CD14-positive monocyte (primary cell): Measurements from ENCODE around the gene SLC45A3. TPM values are rescaled to one million over a fixed set of nuclear protein-coding genes. Genes with fewer than 3 reads are reported as not detected.

Experiments used
- DNase-seq, 3 donors: peaks; one replicate each; pipeline ENCODE4 v3.0.0-alpha.2; 2011 to 2022
- H2AFZ ChIP-seq: 2 replicates; pipeline ENCODE4 v1.6.0; 2012; ENCODE audit warnings: mild to moderate bottlenecking, low read depth, low read length, inconsistent platforms; ENCODE audit not compliant: insufficient read depth, poor library complexity, severe bottlenecking
- H3K27ac ChIP-seq, 2 donors: 1 replicate in 1 of 2; 2 replicates in 1 of 2; pipeline ENCODE4 v1.5.1; 2012 to 2013; ENCODE audit warnings: low read length in 2 of 2, control low read depth in 1 of 2, inconsistent platforms in 1 of 2, low read depth in 1 of 2, mild to moderate bottlenecking in 1 of 2
- H3K27me3 ChIP-seq, 2 donors: one replicate each; pipeline versions ENCODE4 v1.6.0 to v1.6.1; 2011 to 2013; ENCODE audit warnings: low read length in 2 of 2; ENCODE audit not compliant: control insufficient read depth in 2 of 2, insufficient read depth in 2 of 2
- H3K36me3 ChIP-seq, 2 donors: replicated peaks in 1 of 2; 1 replicate in 1 of 2; 2 replicates in 1 of 2; pipeline versions ENCODE4 v1.5.1 to v1.6.1; 2012 to 2013; ENCODE audit warnings: low read length in 2 of 2, control low read depth in 1 of 2, inconsistent platforms in 1 of 2, mild to moderate bottlenecking in 1 of 2; ENCODE audit not compliant: insufficient read depth in 2 of 2, control insufficient read depth in 1 of 2
- H3K4me1 ChIP-seq, 2 donors: 1 replicate in 1 of 2; 2 replicates in 1 of 2; pipeline versions ENCODE4 v1.5.1 to v1.6.1; 2012 to 2013; ENCODE audit warnings: low read length in 2 of 2, control low read depth in 1 of 2, inconsistent platforms in 1 of 2, mild to moderate bottlenecking in 1 of 2, moderate library complexity in 1 of 2; ENCODE audit not compliant: insufficient read depth in 2 of 2, control insufficient read depth in 1 of 2
- H3K4me2 ChIP-seq: replicated peaks from 2 replicates; pipeline ENCODE3; 2012; ENCODE audit warnings: low read length, moderate library complexity, mild to moderate bottlenecking; ENCODE audit not compliant: poor library complexity, severe bottlenecking; ENCODE audit errors: extremely low read depth
- H3K4me3 ChIP-seq, 3 experiments: fragments of 200-600 bp in 1 of 3; sonication (generic) in 1 of 3; replicated peaks in 1 of 3; 1 replicate in 2 of 3; 2 replicates in 1 of 3; pipeline ENCODE4 v1.5.1; 2011 to 2013; ENCODE audit warnings: low read length in 3 of 3, mild to moderate bottlenecking in 3 of 3, control low read depth in 2 of 3, low read depth in 2 of 3, inconsistent platforms in 1 of 3, moderate library complexity in 1 of 3
- H3K79me2 ChIP-seq: 2 replicates; pipeline ENCODE4 v1.6.0; 2012; ENCODE audit warnings: mild to moderate bottlenecking, control low read depth, inconsistent platforms, low read length, moderate library complexity; ENCODE audit not compliant: insufficient read depth
- H3K9ac ChIP-seq: 2 replicates; pipeline ENCODE4 v1.6.0; 2017; ENCODE audit warnings: low read length, mild to moderate bottlenecking; ENCODE audit not compliant: insufficient read depth, poor library complexity, severe bottlenecking
- H3K9me3 ChIP-seq, 2 donors: replicated peaks in 1 of 2; 1 replicate in 1 of 2; 2 replicates in 1 of 2; pipeline versions ENCODE4 v1.5.1 to v1.6.1; 2012 to 2013; ENCODE audit warnings: low read length in 2 of 2, control low read depth in 1 of 2; ENCODE audit not compliant: control insufficient read depth in 1 of 2, insufficient read depth in 1 of 2
- H4K20me1 ChIP-seq: 2 replicates; pipeline ENCODE4 v1.6.0; 2012; ENCODE audit warnings: mild to moderate bottlenecking, low read length, control low read depth, moderate library complexity; ENCODE audit not compliant: insufficient read depth
- H3K27ac Mint-ChIP-seq, 7 donors: one replicate each; pipeline ENCODE4 v1.8.0; 2020; ENCODE audit warnings: mild to moderate bottlenecking in 7 of 7, mixed read lengths in 7 of 7, moderate library complexity in 6 of 7, inconsistent platforms in 2 of 7
- H3K27me3 Mint-ChIP-seq, 3 donors: one replicate each; pipeline ENCODE4 v1.8.0; 2021 to 2022; ENCODE audit warnings: low read depth in 3 of 3, mild to moderate bottlenecking in 3 of 3, mixed read lengths in 3 of 3, moderate library complexity in 3 of 3, inconsistent platforms in 1 of 3
- H3K36me3 Mint-ChIP-seq, 2 donors: one replicate each; pipeline ENCODE4 v1.8.0; 2020; ENCODE audit warnings: mixed read lengths in 2 of 2, inconsistent platforms in 1 of 2, mild to moderate bottlenecking in 1 of 2
- H3K4me1 Mint-ChIP-seq: one replicate; pipeline ENCODE4 v1.8.0; 2020; ENCODE audit warnings: mild to moderate bottlenecking, mixed read lengths
- H3K4me3 Mint-ChIP-seq, 2 donors: one replicate each; pipeline ENCODE4 v1.8.0; 2020; ENCODE audit warnings: mild to moderate bottlenecking in 2 of 2, mixed read lengths in 2 of 2, moderate library complexity in 1 of 2
- H3K9me3 Mint-ChIP-seq, 7 donors: one replicate each; pipeline ENCODE4 v1.8.0; 2020 to 2022; ENCODE audit warnings: mixed read lengths in 7 of 7, mild to moderate bottlenecking in 6 of 7, moderate library complexity in 6 of 7, inconsistent platforms in 2 of 7
- WGBS: methylation state at CpG from one replicate; pipeline ENCODE4 v1.1.5; 2013; ENCODE audit warnings: missing lambda C conversion rate; ENCODE audit not compliant: insufficient coverage; 5-methylcytosine and 5-hydroxymethylcytosine counted together
- intact Hi-C, 2 donors: fragments of 100-400 bp; cut with micrococcal nuclease; formaldehyde crosslinking; loops; one replicate each; pipeline versions ENCODE4 v1.15.0 to v1.15.1; 2023
- polyA plus RNA-seq, 3 donors: library from polyadenylated mRNA; depleted of rRNA in 1 of 3; unstranded in 2 of 3; stranded (reverse) in 1 of 3; fragments of 300-500 nt in 2 of 3; fragments of >200 nt in 1 of 3; fragmentation: Illumina TruSeq in 2 of 3; gene quantifications; 1 replicate in 2 of 3; 2 replicates in 1 of 3; pipeline ENCODE4 v1.2.3, GENCODE V29; 2012 to 2021
- TF ChIP-seq, protein P1 (sequence below): fragments of 200-600 bp; IDR thresholded peaks from one replicate; pipeline ENCODE4 v1.8.0; 2022; ENCODE audit warnings: antibody characterized with exemption, mild to moderate bottlenecking

Gene SLC45A3
- polyA plus RNA-seq, 3 donors, result 0.11 to 0.61 TPM; not detected in 1

DNA sequence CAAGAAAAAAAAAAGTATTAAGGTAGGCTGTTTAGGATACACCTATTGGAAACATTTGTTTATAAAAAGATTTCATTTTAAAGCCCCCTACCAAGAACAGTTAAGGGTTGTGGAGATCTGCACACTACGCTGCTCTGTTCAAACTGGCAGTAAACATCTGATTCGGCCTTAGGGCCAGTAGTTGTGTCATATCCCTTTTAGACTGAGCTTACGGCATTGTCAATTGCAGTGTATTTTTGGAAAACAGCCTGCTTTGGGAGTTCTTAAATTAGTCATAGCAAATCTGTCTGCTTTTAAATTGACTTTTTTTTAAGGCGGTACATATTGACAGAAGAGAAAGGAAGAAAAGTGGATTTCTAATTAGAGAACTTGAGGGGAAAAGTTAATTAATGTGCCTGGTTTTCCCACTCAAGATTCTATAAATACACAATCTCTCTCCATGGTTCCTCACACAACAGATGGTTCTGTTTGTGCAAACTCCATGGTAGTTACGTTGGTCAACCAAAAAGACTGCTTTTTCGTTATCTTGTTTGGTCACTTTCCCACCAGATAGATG is 46.8 kb downstream of the SLC45A3 start:
- Histone ChIP-seq H3K79me2 (peaks cover 28% of the 10 kb centered on the region), H3K9ac (no peak overlapping the region), H2AFZ (no peak overlapping the region), H3K36me3 (no peaks in the 10 kb centered on the region), H3K27me3 (no peaks in the 10 kb centered on the region), H4K20me1 (peaks cover 4% of the 10 kb centered on the region), H3K4me3 (no peak overlapping the region), H3K27ac (no peak overlapping the region), H3K9me3 (no peaks in the 10 kb centered on the region), H3K4me2 (no peak overlapping the region), H3K4me1 (peaks cover 12 to 21% of the 10 kb centered on the region in 2 donors)
- Mint-ChIP-seq H3K27ac (no peak overlapping the region), H3K27me3 (peaks cover 0 to 2% (median 0%) of the 10 kb centered on the region in 3 donors), H3K36me3 (no peaks in the 10 kb centered on the region), H3K9me3 (no peaks in the 10 kb centered on the region), H3K4me1 (peaks cover 24% of the 10 kb centered on the region), H3K4me3 (no peak overlapping the region)
- WGBS, result 90% methylated on average over 2 of the region's 6 CpGs
- TF ChIP-seq, protein P1, sequence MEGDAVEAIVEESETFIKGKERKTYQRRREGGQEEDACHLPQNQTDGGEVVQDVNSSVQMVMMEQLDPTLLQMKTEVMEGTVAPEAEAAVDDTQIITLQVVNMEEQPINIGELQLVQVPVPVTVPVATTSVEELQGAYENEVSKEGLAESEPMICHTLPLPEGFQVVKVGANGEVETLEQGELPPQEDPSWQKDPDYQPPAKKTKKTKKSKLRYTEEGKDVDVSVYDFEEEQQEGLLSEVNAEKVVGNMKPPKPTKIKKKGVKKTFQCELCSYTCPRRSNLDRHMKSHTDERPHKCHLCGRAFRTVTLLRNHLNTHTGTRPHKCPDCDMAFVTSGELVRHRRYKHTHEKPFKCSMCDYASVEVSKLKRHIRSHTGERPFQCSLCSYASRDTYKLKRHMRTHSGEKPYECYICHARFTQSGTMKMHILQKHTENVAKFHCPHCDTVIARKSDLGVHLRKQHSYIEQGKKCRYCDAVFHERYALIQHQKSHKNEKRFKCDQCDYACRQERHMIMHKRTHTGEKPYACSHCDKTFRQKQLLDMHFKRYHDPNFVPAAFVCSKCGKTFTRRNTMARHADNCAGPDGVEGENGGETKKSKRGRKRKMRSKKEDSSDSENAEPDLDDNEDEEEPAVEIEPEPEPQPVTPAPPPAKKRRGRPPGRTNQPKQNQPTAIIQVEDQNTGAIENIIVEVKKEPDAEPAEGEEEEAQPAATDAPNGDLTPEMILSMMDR, result no peak
- no peak for DNase-seq
- intact Hi-C loops, result loop anchor here (2.0 to 10.0 kb wide), 4 partner anchors 41 to 109 kb away; no protein-coding TSS in a partner anchor

DNA sequence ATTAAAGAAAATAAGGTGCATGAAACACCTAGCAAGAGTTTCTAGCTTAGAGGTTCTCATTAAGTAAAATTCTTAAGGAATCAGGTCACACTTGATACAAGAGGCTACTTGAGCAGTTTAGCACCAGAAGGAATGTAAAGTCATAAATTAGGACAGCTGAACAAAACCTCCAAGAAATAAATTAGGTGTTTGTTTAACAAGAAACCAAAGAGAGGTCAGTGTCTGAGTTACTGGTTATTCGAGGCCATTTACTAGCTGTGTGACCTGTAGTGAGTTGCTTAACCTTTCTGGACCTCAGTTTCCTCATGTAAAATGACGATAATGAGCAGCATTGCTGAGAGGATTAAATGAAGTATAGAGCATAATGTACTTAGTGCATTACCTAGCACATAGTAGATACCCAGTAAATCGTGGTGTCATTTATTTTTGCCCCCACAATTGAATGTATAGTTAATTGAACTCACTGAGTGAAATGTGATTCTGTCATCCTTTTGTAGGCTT is 47.6 kb downstream of the SLC45A3 start:
- H3K9me3 Mint-ChIP-seq, result no peaks in the 10 kb centered on the region
- DNase-seq, result no peak
- H3K79me2 ChIP-seq, result peaks cover 36% of the 10 kb centered on the region
- peak overlapping the region; percentile 98 for H2AFZ ChIP-seq
- H4K20me1 ChIP-seq, result peaks cover 4% of the 10 kb centered on the region
- peak overlapping the region in 1 of 2 donors; percentile 81 for H3K4me3 Mint-ChIP-seq
- peak overlapping the region in 3 of 7 donors; percentile 86 to 89 (median 88) for H3K27ac Mint-ChIP-seq
- H3K36me3 Mint-ChIP-seq, result no peaks in the 10 kb centered on the region
- H3K4me1 Mint-ChIP-seq, result peaks cover 30% of the 10 kb centered on the region
- peak overlapping the region; percentile 97 for H3K4me2 ChIP-seq
- intact Hi-C loops, result loop anchor here (2.0 to 10.0 kb wide), 4 partner anchors 40 to 108 kb away; no protein-coding TSS in a partner anchor
- no peaks in the 10 kb centered on the region for H3K9me3 ChIP-seq
- no peaks in the 10 kb centered on the region for H3K27me3 ChIP-seq
- H3K36me3 ChIP-seq, result no peaks in the 10 kb centered on the region
- H3K4me3 ChIP-seq, result peak overlapping the region in 1 of 3 experiments; percentile 91
- 100% methylated on average over 1 of the region's 3 CpGs for WGBS
- peaks cover 0 to 2% (median 0%) of the 10 kb centered on the region in 3 donors for H3K27me3 Mint-ChIP-seq
- TF ChIP-seq, protein P1, result no peak
- peaks cover 12 to 21% of the 10 kb centered on the region in 2 donors for H3K4me1 ChIP-seq
- peak overlapping the region in 1 of 2 donors; percentile 77 for H3K27ac ChIP-seq
- no peak overlapping the region for H3K9ac ChIP-seq
